22Rv1 (cell line): ENCODE measurements around the gene TAS2R60.

Source experiments
- ZFX ChIP-seq: fragments of 450-650 bp; IDR thresholded peaks from 2 replicates; pipeline ENCODE4 v1.6.1; 2017; ENCODE audit warnings: antibody characterized with exemption, borderline replicate concordance
- TF ChIP-seq, protein P1 (sequence below): fragments of 450-650 bp; IDR thresholded peaks from 2 replicates; pipeline ENCODE4 v1.5.1; 2017; ENCODE audit warnings: mild to moderate bottlenecking

DNA sequence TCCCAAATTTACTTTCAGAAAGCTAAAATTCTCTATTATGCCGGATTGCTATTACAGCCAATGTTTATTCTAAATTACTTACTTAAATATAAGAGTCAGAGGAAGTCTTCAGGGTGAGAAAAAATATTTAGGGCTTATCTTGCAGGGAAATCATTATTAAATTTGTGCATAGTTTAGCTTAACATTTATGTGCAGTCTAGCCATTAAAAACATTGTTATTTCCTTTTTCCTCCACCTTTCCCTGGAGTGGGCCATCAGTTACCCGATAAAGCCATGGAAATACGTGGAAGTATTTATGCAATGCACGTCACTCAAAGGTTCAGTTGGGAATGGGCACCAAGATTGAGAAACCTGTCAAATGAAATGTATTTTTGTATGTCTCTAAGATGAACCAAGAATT, 9.5 kb upstream of the TAS2R60 start:
- TF ChIP-seq, protein P1, sequence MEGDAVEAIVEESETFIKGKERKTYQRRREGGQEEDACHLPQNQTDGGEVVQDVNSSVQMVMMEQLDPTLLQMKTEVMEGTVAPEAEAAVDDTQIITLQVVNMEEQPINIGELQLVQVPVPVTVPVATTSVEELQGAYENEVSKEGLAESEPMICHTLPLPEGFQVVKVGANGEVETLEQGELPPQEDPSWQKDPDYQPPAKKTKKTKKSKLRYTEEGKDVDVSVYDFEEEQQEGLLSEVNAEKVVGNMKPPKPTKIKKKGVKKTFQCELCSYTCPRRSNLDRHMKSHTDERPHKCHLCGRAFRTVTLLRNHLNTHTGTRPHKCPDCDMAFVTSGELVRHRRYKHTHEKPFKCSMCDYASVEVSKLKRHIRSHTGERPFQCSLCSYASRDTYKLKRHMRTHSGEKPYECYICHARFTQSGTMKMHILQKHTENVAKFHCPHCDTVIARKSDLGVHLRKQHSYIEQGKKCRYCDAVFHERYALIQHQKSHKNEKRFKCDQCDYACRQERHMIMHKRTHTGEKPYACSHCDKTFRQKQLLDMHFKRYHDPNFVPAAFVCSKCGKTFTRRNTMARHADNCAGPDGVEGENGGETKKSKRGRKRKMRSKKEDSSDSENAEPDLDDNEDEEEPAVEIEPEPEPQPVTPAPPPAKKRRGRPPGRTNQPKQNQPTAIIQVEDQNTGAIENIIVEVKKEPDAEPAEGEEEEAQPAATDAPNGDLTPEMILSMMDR = no peak
- no peak for TF ChIP-seq ZFX
